HS-27A (cell line): ENCODE measurements around the gene TRIM34.
"Not testable (repeated sequence)": the region's sequence is repeated elsewhere in the genome, so short reads cannot be mapped to it uniquely, and the experiment has no call there.

Experiments
- DNase-seq: peaks from one replicate; pipeline ENCODE4 v3.0.0-alpha.2; 2012; ENCODE audit warnings: low read depth, missing footprints

Gene TRIM34

GRCh38 chr11:5621580-5621979, 3.2 kb upstream of the TRIM34 start:
- DNase-seq, result no peak

DNA sequence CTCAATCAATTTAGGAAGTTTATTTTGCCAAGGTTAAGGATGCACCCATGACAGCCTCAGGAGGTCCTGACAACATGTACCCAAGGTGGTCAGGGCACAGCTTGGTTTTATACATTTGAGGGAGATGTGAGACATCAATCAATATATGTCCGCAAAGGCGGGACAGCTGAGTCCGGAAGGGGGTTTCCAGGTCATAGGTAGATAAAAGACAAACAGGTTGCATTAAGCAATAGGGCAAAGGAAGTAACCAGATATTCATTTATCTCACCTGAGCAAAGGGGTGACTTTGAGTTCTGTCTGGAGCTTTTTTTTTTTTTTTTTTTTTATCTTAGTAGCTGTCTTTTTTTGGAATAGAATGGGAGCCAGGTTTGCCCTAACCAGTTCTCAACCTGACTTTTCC, 2.0 kb upstream of the TRIM34 start:
- DNase-seq, result no peak

GRCh38 chr11:5625281-5625680, 480 bp downstream of the TRIM34 start:
- no peak for DNase-seq

DNA sequence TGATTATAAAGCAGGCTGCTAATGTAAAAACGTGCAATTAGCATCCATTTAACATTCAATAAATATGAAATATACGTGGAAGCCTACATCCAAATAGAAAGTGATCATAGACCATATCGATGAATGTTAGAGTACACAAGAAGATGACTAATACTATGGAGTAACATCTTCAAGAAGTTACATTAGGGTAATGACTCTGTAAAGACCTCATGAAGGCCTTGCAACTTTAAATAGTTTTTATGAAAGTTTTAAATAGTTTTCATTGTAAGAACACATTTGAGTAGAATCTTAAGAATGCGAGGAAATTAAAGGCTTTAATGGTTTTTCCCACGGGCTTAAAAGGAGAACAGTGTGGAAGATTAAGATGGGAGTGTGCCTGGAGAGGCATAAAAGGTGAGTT, 1.4 kb downstream of the TRIM34 start:
- no peak for DNase-seq

GRCh38 chr11:5631417-5631816, 6.6 kb downstream of the TRIM34 start:
- DNase-seq, result no peak

GRCh38 chr11:5631969-5632635, 7.3 kb downstream of the TRIM34 start:
- DNase-seq, result no peak

DNA sequence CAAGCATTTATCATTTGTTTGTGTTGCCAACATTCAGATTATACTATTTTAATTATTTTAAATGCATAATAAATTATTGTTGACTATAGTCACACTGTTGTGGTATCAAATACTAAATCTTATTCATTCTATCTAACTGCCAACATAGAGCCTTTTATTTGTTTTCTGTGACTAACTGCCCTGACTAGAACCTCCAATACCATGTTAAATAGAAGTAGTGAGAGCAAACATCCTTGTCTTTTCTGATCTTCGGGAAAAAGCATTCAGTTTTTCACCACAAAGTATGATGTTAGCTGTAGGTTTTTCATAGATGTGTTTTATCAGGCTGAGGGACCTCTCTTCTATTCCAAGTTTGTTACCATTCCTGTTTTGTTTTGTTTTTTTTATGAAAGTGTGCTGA, 15.2 kb downstream of the TRIM34 start:
- DNase-seq, result no peak

DNA sequence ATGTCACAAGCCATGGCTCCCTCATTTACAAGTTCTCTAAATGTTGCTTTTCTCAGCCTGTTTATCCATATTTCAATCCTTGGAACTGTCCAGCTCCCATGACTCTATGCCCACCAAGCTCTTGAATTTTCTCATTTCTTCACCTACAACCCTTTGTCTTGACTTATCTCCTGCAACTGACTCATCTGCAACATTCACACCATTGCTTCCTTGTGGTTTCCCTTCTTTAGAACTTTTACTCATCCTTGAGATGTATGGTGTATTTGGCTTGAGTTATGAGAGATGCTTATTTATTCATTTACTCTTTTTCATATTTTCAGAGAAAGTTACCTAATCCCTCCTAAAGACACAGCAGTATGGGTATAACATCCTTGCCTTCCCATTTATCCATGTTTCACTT, 18.8 kb downstream of the TRIM34 start:
- DNase-seq, result no peak

GRCh38 chr11:5646139-5646538, 21.3 kb downstream of the TRIM34 start:
- DNase-seq, result no peak

DNA sequence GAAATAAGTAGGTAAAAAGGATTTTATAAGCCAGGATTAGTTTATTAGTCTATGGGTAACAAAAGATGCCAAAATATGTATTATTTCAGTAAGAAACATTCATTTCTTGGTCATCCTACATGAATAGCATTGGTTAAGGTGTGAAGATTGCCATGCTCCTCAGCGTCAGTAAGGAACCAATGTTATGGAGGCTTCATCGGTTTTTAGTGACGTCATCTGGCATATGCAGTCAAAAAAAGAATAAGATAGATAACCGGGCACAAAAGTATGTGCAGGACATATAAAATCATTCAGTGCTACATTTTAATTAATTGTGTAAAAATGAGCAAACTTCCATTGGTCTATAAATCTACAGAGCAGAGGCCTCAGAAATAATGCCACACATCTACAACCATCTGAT, 30.7 kb downstream of the TRIM34 start:
- DNase-seq, result no peak

DNA sequence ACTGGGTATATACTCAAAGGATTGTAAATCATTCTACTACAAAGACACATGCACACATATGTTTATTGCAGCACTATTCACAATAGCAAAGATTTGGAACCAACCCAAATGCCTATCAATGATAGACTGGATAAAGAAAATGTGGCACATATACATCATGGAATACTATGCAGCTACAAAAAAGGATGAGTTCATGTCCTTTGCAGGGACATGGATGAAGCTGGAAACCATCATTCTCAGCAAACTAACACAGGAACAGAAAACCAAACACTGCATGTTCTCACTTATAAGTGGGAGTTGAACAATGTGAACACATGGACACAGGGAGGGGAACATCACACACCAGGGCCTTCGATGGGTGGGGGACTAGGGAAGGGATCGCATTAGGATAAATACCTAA, 32.2 kb downstream of the TRIM34 start:
- DNase-seq, result not testable (repeated sequence)

GRCh38 chr11:5658318-5658717, 33.5 kb downstream of the TRIM34 start:
- DNase-seq, result no peak

DNA sequence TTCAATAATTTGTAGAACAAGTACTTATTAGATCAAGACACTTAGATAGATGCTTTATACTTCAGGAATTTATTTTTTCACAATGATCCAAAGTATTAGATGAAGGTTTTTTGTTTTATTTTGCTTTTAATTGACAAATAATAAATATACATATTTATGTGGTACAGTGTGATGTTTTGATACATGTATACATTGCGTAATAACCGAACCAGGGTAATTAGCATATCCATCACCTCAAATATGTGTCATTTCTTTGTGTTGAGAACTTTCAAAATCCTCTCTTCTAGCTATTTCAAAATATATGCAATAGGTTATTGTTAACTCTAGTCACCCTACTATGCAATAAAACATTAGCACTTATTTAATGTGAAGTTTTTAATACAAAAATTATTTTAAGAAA, 38.7 kb downstream of the TRIM34 start:
- no peak for DNase-seq

DNA sequence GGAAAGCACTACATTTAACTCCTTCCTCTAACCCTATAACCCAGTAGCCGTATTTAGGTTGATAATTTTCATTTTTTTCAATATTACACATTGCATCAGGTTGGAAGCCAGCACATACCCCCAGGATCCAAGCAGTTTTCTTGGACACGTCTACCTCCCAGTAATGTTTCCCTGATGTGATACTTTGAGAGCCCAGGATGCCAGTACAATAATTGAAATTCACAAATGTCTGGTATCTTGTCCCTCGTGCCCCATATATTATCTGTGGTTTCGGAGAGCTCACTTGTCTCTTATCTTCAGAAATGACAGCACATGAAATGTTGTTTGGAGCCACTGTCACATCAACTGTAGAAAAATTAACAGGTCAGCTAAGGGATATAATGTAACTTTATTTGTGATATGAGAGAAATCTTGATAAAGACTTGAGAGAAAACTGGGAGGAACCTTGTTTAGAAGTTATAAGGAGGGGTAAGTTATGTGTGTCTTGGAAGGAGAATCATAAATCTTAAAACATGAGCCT, 40.3 kb downstream of the TRIM34 start:
- no peak for DNase-seq

DNA sequence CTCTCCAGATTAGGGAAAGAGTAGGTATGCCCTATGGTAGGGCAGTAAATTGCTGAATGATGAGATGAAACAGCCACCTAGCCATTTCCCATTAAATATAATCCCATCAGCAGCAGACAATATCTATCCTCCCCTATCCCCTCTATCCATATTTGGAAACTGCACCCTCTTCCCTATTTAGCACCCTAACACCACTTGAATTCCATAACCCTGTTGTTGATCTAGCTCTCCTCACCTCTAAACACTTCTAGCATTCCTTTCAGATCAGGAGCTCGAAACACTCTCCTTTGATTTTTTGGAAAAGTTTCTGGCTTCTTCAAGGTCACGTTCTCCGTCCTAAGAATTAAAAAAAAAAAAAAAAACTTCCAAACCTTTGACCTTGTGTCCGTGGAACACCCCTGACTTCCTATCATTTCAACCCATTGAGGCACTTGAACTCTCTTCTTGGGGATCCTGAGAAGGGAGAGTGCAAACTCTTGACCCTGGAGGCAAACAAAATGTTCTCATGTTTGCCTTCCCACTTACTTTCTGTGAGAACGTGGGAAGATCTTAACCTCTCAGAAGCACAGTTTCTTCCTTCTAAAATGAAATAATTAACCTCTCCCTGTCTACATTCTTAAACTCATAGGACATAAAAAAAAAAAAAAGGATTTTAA, 41.1 kb downstream of the TRIM34 start:
- DNase-seq, result no peak

DNA sequence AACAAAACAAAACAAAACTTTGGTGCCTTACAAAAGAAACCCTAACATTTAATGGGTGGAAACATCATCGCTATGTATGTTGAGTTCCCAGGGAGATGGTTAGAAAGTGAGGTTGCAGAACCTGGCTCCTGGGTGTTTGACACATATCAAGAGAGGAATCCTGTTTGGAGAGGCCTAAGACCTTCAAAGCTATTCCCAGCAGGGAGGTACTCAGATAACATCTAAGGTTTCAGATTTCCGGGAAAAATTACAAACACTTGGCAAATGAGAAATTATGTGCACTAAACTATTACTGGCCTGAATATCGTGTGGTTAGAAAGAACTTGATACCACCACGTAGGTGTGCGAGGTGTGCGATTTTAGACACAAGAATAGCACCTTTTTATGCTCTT, 41.6 kb downstream of the TRIM34 start:
- DNase-seq, result no peak

- no peak for DNase-seq
These were observed 47.0 kb downstream of the TRIM34 start for GRCh38 chr11:5671831-5672230.

DNA sequence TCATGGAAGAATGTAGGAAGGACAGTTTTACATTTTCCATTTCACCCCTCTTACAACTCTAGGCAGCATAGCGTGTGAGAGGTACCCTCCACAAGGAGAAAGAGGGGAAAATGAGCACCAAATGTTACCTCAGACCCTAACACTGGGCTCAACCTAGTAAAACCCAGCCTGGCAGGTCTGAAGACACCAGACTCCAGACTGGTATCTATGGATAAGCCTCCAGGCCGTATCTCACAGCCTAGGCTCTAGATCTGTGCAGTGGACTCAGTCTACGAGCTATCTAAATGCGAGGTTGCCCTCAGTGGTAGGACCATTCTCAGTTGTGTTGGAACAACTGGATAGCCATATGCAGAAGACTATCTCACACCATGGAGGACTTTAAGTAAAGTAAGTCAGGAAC, 49.6 kb downstream of the TRIM34 start:
- DNase-seq, result no peak

- no peak for DNase-seq
These were observed 55.0 kb downstream of the TRIM34 start for GRCh38 chr11:5679811-5680210.

DNA sequence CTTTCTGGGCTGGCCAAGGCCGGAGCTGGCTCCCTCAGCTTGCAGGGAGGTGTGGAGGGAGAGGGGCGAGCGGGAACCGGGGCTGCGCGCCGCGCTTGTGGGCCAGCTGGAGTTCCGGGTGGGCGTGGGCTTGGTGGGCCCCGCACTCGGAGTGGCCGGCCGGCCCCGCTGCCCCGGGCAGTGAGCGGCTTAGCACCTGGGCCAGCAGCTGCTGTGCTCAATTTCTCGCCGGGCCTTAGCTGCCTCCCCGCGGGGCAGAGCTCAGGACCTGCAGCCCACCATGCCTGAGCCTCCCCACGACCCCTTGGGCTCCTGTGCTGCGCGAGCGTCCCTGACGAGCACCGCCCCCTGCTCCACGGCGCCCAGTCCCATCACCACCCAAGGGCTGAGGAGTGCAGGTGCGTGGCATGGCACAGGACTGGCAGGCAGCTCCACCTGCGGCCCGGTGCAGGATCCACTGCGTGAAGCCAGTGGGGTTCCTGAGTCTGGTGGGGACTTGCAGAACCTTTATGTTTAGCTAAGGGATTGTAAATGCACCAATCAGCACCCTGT, 58.2 kb downstream of the TRIM34 start:
- DNase-seq, result not testable (repeated sequence)

- not testable (repeated sequence) for DNase-seq
These were observed 58.8 kb downstream of the TRIM34 start for GRCh38 chr11:5683620-5684019.

DNA sequence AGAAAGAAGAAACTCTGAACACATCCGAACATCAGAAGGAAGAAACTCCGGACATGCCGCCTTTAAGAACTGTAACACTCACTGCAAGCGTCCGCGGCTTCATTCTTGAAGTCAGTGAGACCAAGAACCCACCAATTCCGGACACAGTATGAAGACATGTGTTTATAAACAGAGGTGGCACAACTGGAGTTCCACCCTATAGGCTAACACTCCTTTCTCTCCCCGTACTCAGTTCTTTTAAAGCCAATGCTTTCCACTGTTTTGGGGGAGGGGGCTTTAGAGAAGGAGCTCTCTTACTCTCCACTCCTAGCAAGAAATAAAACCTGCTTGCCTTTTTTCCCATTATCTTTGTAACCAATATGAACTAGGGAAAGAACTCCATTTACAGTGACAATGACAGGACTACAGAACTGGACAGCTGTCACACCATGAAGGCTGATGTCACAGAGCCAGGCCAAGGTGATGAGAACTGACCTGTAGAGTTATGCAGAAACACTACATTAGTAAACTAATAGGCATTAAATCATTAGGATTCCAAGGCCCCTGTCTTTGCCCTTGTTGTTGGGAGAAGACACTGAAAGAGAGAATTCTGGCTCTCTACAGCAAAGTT, 59.3 kb downstream of the TRIM34 start:
- no peak for DNase-seq
